GM04503 (cell line): ENCODE measurements around the gene SYMPK.
A peak's percentile ranks its signal among the peaks of the same experiment; 100 is the strongest.

Experiments used
- DNase-seq: peaks from one replicate; pipeline ENCODE4 v3.0.0-alpha.2; 2012; ENCODE audit warnings: low read depth

The SYMPK gene

GRCh38 chr19:45825263-45825605 is 37.7 kb downstream of the SYMPK start:
- no peak for DNase-seq

DNA sequence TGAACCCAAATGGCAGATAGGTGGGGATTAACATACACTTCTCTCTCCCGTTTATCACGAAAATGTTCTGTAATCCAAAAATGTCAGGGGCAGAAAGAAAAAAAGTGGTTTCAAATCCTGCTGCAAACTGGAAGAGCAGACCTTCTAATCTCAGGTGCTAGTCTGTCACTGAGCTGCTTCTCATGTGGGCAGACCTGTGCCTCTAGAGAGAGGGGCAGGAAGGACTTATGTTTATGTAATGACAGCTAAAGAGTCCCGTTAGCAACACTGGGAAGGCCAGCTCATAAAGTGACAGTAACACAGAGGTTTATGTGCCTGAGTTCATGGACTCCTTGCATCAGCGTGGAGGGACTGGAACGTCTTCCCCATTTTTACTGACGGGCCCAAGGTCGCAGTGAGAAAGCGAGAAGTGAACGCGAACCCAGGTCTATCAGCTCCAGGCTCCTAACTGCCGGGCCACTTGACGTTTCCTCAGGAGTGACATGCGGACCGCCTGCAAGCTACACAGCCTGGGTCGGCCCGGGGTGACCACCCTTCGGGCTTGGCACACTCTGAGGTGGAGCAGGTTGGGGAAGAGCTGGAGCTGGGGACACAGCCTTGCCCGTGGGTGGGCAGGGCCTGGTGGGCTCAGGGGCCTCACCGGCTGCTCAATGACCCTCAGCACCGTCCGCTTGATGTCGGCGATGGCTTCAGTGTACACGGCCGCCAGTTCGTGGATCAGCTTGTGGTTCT is 38.2 kb downstream of the SYMPK start:
- DNase-seq: no peak

DNA sequence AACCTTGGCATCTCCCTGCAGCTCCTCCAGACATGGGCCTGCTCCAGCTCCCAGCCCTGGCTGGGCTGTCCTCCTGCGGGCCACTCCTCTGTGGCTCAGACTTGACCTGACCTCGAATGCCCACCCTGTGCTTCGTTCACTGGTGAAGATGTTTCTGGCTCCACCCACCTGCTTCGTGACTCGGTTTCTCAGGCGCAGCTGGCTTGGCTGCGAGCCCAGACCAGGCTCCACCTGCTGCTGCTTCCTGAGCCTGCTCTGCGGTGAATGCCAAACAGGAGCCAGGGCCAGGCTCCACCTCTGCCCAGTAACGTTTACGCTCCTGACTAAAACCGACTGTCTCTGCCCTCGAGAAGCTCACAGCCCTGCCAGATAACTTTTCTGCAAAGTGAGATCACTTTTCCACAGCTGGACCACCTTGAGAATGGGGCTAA is 38.9 kb downstream of the SYMPK start:
- DNase-seq: no peak

- DNase-seq: no peak
Observed at GRCh38 chr19:45823182-45823581, 39.8 kb downstream of the SYMPK start.

- no peak for DNase-seq
Observed at GRCh38 chr19:45822716-45823115, 40.2 kb downstream of the SYMPK start.

- DNase-seq: no peak
Observed at GRCh38 chr19:45821570-45821969, 41.4 kb downstream of the SYMPK start.

DNA sequence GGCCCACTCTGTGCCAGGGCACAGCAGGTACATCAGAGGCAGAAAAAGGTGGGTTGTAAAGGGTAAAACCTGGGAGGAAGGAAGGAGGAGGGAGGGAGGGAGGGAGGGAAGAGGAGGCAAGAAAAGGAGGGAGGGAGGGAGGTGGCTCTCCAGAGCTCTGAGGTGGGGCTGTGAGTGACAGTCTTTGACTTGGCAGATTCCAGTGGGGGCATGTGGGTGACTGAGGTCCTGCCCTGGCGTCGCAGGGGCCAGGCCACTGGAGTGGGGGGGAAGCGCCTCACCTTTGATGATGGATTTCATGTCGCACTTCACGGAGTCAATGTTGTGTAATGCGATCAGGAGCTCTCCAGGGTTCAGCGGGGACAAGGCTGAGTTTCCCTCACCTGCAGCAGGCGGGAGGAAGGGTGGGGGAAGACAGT is 41.8 kb downstream of the SYMPK start:
- no peak for DNase-seq

- no peak for DNase-seq
Observed at GRCh38 chr19:45820413-45821102, 42.4 kb downstream of the SYMPK start.

- no peak for DNase-seq
Observed at GRCh38 chr19:45819769-45820168, 43.2 kb downstream of the SYMPK start.

- no peak for DNase-seq
Observed at GRCh38 chr19:45817725-45818301, 45.1 kb downstream of the SYMPK start.

GRCh38 chr19:45817010-45817724 is 45.8 kb downstream of the SYMPK start:
- DNase-seq: peak; percentile 44

DNA sequence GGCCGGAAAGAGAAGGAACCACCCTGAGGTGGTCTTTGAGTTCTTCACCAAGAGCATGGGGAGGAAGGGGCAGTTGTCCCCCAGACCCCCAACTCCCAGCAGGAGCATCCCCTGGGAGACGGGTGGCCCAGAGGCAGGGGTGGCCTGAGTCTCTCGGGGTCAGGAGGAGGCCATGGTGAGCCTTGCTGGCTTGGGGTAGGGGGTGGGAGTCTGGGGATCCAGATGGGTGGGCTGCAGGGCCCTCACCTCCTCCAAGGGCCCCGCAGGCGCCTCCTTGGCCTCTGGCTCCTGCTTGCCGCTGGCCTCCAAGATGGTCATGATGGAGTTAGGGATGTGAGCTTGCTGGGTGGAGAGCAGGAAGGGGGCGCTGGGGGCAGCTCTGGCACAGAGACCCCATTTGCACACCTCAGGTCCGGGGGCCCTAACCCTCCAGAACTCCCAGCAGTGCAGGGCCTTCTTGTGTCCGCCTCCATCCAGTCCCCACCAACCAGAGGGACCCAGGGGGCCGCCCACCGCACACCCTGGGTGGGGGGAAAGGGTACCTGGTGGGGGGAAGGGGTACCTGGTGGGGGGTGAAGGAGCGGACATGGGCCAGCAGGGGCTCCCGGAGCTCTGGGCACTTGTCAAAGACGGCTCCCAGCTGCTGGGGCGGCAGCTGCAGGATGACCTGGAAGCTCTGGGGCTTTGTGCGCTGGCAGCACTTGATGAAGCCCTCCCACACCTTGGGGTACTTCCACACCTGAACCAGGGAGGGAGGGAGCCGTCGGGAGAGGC is 46.5 kb downstream of the SYMPK start:
- no peak for DNase-seq

DNA sequence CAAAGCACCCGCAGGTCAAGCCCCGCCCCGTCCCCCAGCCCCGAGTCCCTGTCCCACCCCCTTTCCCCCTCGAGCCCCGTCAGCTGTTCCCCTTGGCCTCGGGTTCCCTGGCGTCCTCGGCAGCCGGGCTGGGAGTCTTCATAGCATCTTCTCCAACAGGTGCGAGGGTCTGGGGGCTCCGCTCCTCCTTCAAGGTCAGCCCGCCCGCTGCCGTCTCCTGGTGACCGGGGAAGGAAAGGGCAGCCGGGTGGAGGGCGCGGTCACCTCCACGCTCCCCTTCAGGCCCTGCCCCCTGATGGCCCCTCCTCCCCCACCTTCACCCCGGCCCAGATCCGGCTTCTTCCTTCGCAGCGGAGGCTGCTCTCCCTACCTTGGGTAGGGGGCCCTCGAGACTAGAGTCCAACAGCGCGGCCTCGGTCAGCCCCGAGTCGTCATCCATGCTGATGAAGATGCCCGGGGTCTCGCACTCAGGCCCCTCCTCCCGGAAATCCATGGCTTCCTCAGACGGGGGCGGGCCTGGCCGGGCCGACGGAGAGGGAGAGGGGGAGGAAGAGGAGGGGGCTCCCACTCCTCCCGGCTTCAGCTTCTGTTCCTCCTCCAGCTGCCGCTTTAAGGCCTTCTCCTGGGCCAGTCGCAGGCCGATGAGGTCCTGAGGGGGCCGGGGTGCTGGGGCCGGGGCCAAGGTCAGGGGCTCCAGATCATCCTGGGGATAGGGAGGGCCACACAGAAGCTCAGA is 47.3 kb downstream of the SYMPK start:
- no peak for DNase-seq

GRCh38 chr19:45814851-45815480 is 48.0 kb downstream of the SYMPK start, which contains the start of gene RSPH6A:
Gene RSPH6A (minus strand): TSS chr19:45815308. CDS start chr19:45815176, 132 bp downstream.
- no peak for DNase-seq

DNA sequence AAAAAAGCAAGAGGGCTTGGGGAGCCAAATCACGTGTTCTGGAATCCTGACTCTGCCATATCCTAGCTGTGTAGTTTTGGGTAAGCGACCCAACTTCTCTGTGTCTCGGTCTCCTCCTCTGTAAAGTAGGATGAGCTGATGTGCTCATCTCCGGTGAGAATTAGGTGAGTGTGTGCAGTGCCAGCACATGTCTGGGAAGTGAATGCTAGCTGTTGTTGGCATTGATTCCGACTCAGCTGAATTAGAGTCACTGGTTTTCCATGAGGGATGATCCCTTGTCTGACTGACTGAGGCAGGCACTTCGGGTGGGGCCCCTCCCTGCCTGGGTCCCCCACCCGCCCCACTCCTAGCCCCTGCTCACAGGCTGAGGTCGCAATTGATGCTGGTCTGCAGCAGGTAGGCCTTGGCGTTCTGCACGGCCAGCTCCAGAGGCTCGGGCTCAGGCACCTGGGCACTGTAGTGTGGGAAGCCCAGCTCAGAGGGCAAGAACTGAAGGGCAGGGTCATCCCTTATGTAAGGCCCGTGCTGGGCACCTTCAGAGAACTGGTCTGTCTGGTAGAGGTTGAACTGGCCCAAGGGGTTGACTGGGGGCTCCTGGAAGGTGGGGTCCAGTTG is 48.7 kb downstream of the SYMPK start:
- DNase-seq: no peak

DNA sequence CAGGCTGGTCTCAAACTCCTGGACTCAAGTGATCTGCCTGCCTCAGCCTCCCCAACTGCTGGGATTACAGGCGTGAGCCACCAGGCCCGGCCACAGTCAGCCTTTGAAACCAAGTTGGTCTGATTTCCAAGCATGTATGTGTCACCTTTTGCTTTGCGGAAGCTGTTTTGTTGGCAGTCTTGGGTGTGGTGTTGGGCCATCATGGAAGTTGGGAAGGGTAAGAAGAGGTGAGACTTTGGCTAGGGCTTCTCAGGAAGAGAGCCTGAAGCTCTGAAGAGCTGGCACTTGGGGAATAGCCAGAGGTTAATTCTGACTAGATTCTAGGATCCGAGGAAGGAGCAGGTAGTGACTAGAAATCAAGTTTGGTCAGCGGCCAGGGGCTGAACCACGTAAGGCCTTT is 50.6 kb downstream of the SYMPK start:
- DNase-seq: no peak

DNA sequence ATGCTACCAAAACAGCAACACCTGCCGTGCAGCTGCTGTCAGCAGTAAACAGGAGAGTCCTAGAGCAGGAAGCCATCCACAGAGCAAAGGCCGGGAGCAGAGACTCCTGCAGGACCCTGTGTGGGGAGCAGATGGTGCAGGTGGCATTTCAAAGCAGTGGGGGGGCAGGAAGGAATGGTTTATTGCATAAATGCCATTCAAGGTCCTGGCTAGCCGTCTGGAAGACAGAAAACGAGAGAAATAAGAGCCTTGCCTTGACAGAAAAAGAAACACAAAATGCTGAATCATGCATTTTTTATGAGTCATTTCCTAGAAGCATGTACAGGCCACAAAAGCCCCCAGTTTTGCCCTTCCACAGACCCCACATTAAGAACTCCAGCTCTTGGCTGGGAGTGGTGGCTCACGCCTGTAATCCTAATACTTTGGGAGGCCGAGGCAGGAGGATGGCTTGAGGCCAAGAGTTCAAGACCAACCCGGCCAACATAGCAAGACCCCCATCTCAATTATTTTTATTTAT is 53.2 kb downstream of the SYMPK start:
- peak; percentile 23 for DNase-seq

- no peak for DNase-seq
Observed at GRCh38 chr19:45805719-45806118, 57.2 kb downstream of the SYMPK start.

GRCh38 chr19:45804959-45805230 is 58.1 kb downstream of the SYMPK start:
- no peak for DNase-seq
